ENCODE data around the gene SLC12A8. TPM values are rescaled to one million over a fixed set of nuclear protein-coding genes. Genes with fewer than 3 reads are reported as not detected.

The SLC12A8 gene
- total RNA-seq, 1 donor from 2014 or later: 11.8 TPM

- no peaks in the 10 kb centered on the region for H3K27me3 ChIP-seq
- no peak overlapping the region for H3K27ac ChIP-seq
- H3K4me1 ChIP-seq: no peaks in the 10 kb centered on the region
- no peak for ATAC-seq
- no peaks in the 10 kb centered on the region for H3K36me3 ChIP-seq
- H3K9me3 ChIP-seq: no peaks in the 10 kb centered on the region
- DNase-seq: no peak
- TF ChIP-seq, protein P1, sequence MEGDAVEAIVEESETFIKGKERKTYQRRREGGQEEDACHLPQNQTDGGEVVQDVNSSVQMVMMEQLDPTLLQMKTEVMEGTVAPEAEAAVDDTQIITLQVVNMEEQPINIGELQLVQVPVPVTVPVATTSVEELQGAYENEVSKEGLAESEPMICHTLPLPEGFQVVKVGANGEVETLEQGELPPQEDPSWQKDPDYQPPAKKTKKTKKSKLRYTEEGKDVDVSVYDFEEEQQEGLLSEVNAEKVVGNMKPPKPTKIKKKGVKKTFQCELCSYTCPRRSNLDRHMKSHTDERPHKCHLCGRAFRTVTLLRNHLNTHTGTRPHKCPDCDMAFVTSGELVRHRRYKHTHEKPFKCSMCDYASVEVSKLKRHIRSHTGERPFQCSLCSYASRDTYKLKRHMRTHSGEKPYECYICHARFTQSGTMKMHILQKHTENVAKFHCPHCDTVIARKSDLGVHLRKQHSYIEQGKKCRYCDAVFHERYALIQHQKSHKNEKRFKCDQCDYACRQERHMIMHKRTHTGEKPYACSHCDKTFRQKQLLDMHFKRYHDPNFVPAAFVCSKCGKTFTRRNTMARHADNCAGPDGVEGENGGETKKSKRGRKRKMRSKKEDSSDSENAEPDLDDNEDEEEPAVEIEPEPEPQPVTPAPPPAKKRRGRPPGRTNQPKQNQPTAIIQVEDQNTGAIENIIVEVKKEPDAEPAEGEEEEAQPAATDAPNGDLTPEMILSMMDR (IDR thresholded peaks at IDR 0.05): no peak
- intact Hi-C loops (cut with DNase I): no loop called here
- no peak overlapping the region for H3K4me3 ChIP-seq
These were observed 44.1 kb upstream of the SLC12A8 start for GRCh38 chr3:125256675-125257074.

GRCh38 chr3:125250973-125251372, 38.4 kb upstream of the SLC12A8 start:
- no peak overlapping the region for H3K27ac ChIP-seq
- no peak for DNase-seq
- no peaks in the 10 kb centered on the region for H3K4me1 ChIP-seq
- ATAC-seq: no peak
- no peak overlapping the region for H3K4me3 ChIP-seq
- H3K36me3 ChIP-seq: no peaks in the 10 kb centered on the region
- no peaks in the 10 kb centered on the region for H3K27me3 ChIP-seq
- no peaks in the 10 kb centered on the region for H3K9me3 ChIP-seq
- intact Hi-C loops (cut with DNase I): no loop called here
- TF ChIP-seq, protein P1 (IDR thresholded peaks at IDR 0.05): no peak

- TF ChIP-seq, protein P1 (IDR thresholded peaks at IDR 0.05): no peak
- no peaks in the 10 kb centered on the region for H3K9me3 ChIP-seq
- no peak overlapping the region for H3K4me3 ChIP-seq
- H3K27me3 ChIP-seq: no peaks in the 10 kb centered on the region
- DNase-seq (no peak), ATAC-seq (no peak)
- intact Hi-C loops (cut with DNase I): no loop called here
- no peak overlapping the region for H3K27ac ChIP-seq
- H3K36me3 ChIP-seq: no peaks in the 10 kb centered on the region
- peaks cover under 1% of the 10 kb centered on the region for H3K4me1 ChIP-seq
These were observed 33.7 kb upstream of the SLC12A8 start for GRCh38 chr3:125246237-125246636.

- no peak for DNase-seq
- H3K4me3 ChIP-seq: no peak overlapping the region
- H3K9me3 ChIP-seq: no peaks in the 10 kb centered on the region
- no peak for ATAC-seq
- TF ChIP-seq, protein P1 (IDR thresholded peaks at IDR 0.05): no peak
- no peaks in the 10 kb centered on the region for H3K27me3 ChIP-seq
- no peak overlapping the region for H3K27ac ChIP-seq
- intact Hi-C loops (cut with DNase I): no loop called here
- H3K36me3 ChIP-seq: no peaks in the 10 kb centered on the region
- peaks cover 8% of the 10 kb centered on the region for H3K4me1 ChIP-seq
These were observed 33.0 kb upstream of the SLC12A8 start for GRCh38 chr3:125245521-125245920.

DNA sequence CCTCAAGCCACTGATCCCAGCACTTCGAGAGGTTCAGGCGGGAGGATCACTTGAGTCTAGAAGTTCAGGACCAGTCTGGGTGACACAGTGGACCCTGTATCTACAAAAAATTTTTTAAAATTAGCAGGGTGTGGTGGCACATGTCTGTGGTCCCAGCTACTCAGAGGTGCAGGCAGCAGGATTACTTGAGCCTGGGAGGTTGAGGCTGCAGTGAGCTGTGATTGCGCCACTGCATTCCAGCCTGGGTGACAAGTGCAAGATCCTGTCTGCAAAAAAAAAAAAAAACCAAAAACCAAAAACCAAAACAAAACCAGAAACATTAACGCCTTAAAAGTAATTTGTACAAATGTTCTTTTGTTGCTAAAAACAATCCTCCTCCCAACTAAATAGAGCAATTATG, 27.9 kb upstream of the SLC12A8 start:
- Histone ChIP-seq H3K36me3 (no peaks in the 10 kb centered on the region), H3K9me3 (no peaks in the 10 kb centered on the region), H3K4me3 (no peak overlapping the region), H3K27ac (no peak overlapping the region), H3K4me1 (peaks cover 20% of the 10 kb centered on the region), H3K27me3 (no peaks in the 10 kb centered on the region)
- ATAC-seq (peak; percentile 70), DNase-seq (peak; percentile 76)
- intact Hi-C loops (cut with DNase I): no loop called here
- TF ChIP-seq, protein P1 (IDR thresholded peaks at IDR 0.05): no peak

DNA sequence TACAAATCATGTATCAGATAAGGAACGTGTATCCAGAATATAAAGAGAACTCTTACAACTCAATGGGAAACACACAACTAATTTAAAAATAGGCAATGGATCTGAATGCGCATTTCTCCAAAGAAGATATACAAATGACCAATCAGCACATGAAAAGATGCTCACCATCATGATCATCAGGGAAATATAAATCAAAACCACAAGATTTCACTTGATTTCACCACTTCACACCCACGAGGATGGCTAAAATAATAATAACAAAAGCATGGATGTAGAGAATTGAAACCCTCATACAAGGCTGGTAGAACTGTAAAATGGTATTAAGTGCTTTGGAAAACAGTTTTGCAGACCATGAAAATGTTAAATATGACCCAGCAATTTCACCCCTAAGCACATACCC, 26.7 kb upstream of the SLC12A8 start:
- TF ChIP-seq, protein P1 (IDR thresholded peaks at IDR 0.05): no peak
- no peak overlapping the region for H3K27ac ChIP-seq
- H3K4me3 ChIP-seq: no peak overlapping the region
- H3K36me3 ChIP-seq: no peaks in the 10 kb centered on the region
- H3K4me1 ChIP-seq: peaks cover 20% of the 10 kb centered on the region
- no peaks in the 10 kb centered on the region for H3K27me3 ChIP-seq
- DNase-seq: no peak
- H3K9me3 ChIP-seq: no peaks in the 10 kb centered on the region
- intact Hi-C loops (cut with DNase I): no loop called here
- ATAC-seq: no peak

All from upper lobe of right lung (tissue), 1 donor.